Central memory CD8-positive, alpha-beta T cell (primary cell): Measurements from ENCODE around the gene TMEM18.
"Not testable (repeated sequence)": the region's sequence is repeated elsewhere in the genome, so short reads cannot be mapped to it uniquely, and the experiment has no call there.

Experiments used
- ATAC-seq: fragments of 150-1000 bp; cut with Tn5 transposase; replicated peaks from 2 replicates; pipeline ENCODE4 v1.10.0; 2022; ENCODE audit warnings: mild to moderate bottlenecking, moderate FRiP score, moderate number of reproducible peaks; ENCODE audit not compliant: poor library complexity, severe bottlenecking; ENCODE audit errors: extremely low read depth
- DNase-seq, 2 donors: peaks; one replicate each; pipeline ENCODE4 v3.0.0; 2021; ENCODE audit warnings: low spot score in 2 of 2
- H3K27ac Mint-ChIP-seq: one replicate; pipeline ENCODE4 v1.8.0; 2022; ENCODE audit warnings: low read depth, mild to moderate bottlenecking, moderate library complexity, mixed read lengths
- H3K27me3 Mint-ChIP-seq: one replicate; pipeline ENCODE4 v1.8.0; 2022; ENCODE audit warnings: mixed read lengths
- H3K36me3 Mint-ChIP-seq: one replicate; pipeline ENCODE4 v1.8.0; 2022; ENCODE audit warnings: mild to moderate bottlenecking, moderate library complexity, mixed read lengths; ENCODE audit not compliant: insufficient read depth
- H3K4me1 Mint-ChIP-seq: one replicate; pipeline ENCODE4 v1.8.0; 2022; ENCODE audit warnings: mixed read lengths
- H3K4me3 Mint-ChIP-seq: one replicate; pipeline ENCODE4 v1.8.0; 2022; ENCODE audit warnings: mild to moderate bottlenecking, moderate library complexity, mixed read lengths
- H3K9me3 Mint-ChIP-seq: one replicate; pipeline ENCODE4 v1.8.0; 2022; ENCODE audit warnings: mixed read lengths

The TMEM18 gene

DNA sequence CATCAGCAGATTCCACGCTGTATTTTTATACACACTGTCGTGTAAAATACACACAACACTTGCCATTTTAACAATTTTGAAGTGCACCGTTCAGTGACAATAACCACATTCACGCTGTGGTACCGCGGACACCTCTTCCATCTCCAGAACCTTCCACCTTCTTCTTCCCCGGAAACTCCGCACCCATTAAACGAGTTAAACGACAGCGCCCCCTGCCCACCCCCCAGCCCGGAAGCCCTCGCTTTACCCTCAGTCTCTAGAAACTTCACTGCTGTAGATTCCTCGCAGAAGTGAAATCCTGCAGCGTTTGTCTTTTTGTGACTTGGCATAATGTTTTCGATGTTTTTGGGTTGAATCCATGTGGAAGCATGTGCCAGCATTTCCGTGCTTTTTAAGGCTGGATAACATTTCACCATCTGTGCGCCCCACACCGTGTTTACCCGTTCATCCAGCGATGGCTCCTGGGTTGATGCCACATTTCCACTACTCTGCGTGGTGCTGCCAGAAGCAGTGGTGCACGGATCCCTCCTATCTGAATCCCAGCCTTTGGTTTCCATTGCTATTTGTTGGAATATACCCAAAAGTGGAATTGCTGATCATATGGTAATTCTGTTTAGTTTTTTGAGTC lies 32.0 kb upstream of the TMEM18 start:
- Mint-ChIP-seq H3K36me3 (no peaks in the 10 kb centered on the region), H3K27me3 (peaks cover 33% of the 10 kb centered on the region), H3K9me3 (no peaks in the 10 kb centered on the region), H3K4me3 (no peak overlapping the region), H3K4me1 (peaks cover 11% of the 10 kb centered on the region), H3K27ac (no peak overlapping the region)
- ATAC-seq (no peak), DNase-seq (no peak)

- Mint-ChIP-seq H3K27ac (no peak overlapping the region), H3K9me3 (no peaks in the 10 kb centered on the region), H3K27me3 (peaks cover 33% of the 10 kb centered on the region)
These were observed 31.5 kb upstream of the TMEM18 start for GRCh38 chr2:708667-709066.

GRCh38 chr2:705971-706511 lies 28.8 kb upstream of the TMEM18 start:
- ATAC-seq = no peak
- peaks cover 11% of the 10 kb centered on the region for H3K4me1 Mint-ChIP-seq
- H3K27me3 Mint-ChIP-seq = peaks cover 25% of the 10 kb centered on the region
- no peak overlapping the region for H3K4me3 Mint-ChIP-seq
- no peaks in the 10 kb centered on the region for H3K36me3 Mint-ChIP-seq
- H3K9me3 Mint-ChIP-seq = no peaks in the 10 kb centered on the region
- no peak for DNase-seq
- H3K27ac Mint-ChIP-seq = peak overlapping the region; percentile 36

More at GRCh38 chr2:708667-709066, 31.5 kb upstream of the TMEM18 start:
- no peak for ATAC-seq
- Mint-ChIP-seq H3K4me1 (peaks cover 11% of the 10 kb centered on the region), H3K4me3 (no peak overlapping the region), H3K36me3 (no peaks in the 10 kb centered on the region)
- DNase-seq = no peak

DNA sequence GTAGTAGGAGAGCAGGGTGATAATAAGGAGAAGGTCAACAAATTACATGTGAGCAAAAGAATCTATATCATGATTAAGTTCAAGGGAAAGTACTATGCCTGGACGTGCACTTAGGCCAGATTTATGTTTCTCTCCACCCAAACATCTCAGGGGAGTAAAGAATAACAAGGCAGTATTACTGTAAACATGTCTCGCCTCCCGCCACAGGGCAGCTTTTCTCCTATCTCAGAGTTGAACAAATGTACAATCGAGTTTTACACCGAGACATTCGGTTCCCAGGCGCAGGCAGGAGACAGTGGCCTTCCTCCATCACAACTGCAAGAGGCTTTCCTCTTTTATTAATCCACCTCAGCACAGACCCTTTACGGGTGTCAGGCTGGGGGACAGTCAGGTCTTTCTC lies 25.6 kb upstream of the TMEM18 start:
- not testable (repeated sequence) for H3K9me3 Mint-ChIP-seq, ATAC-seq, H3K36me3 Mint-ChIP-seq, DNase-seq, H3K4me3 Mint-ChIP-seq, H3K27ac Mint-ChIP-seq
- H3K27me3 Mint-ChIP-seq = peaks cover 41% of the 10 kb centered on the region
- H3K4me1 Mint-ChIP-seq = peaks cover 11% of the 10 kb centered on the region

- peaks cover 68% of the 10 kb centered on the region for H3K27me3 Mint-ChIP-seq
- H3K4me3 Mint-ChIP-seq = no peak overlapping the region
- peaks cover 9% of the 10 kb centered on the region for H3K9me3 Mint-ChIP-seq
- ATAC-seq = no peak
- DNase-seq = no peak
- H3K27ac Mint-ChIP-seq = no peak overlapping the region
- H3K36me3 Mint-ChIP-seq = no peaks in the 10 kb centered on the region
- no peaks in the 10 kb centered on the region for H3K4me1 Mint-ChIP-seq
These were observed 19.9 kb upstream of the TMEM18 start for GRCh38 chr2:696999-697627.

DNA sequence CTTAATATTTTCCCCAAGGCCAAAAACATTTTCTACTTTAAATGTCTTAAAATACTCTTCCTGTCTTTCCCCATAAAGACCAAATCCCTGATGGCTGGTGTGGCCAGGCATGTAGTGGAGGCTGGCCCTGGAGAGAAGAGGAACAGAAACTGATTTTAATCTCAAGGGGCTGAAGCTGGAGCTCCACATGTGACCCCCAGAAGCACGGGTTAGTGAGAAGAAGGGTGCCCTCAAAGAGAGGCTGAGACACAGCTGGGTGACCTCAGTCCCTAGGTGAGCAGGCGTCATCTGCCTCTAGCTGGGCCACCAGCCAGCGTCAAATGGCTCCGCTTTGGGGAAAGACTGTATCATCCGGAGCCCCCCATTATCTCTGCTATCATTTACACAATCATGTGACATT lies 19.3 kb upstream of the TMEM18 start:
- no peaks in the 10 kb centered on the region for H3K4me1 Mint-ChIP-seq

GRCh38 chr2:694906-695510 lies 17.8 kb upstream of the TMEM18 start:
- ATAC-seq (no peak), DNase-seq (no peak)
- Mint-ChIP-seq H3K4me1 (no peaks in the 10 kb centered on the region), H3K36me3 (no peaks in the 10 kb centered on the region), H3K9me3 (peaks cover 9% of the 10 kb centered on the region), H3K27ac (no peak overlapping the region), H3K4me3 (no peak overlapping the region), H3K27me3 (peaks cover 65% of the 10 kb centered on the region)

More for the DNA sequence above, 19.3 kb upstream of the TMEM18 start:
- Mint-ChIP-seq H3K27me3 (peaks cover 64% of the 10 kb centered on the region), H3K9me3 (peaks cover 9% of the 10 kb centered on the region), H3K4me3 (no peak overlapping the region), H3K36me3 (no peaks in the 10 kb centered on the region), H3K27ac (no peak overlapping the region)
- ATAC-seq = no peak
- no peak for DNase-seq

DNA sequence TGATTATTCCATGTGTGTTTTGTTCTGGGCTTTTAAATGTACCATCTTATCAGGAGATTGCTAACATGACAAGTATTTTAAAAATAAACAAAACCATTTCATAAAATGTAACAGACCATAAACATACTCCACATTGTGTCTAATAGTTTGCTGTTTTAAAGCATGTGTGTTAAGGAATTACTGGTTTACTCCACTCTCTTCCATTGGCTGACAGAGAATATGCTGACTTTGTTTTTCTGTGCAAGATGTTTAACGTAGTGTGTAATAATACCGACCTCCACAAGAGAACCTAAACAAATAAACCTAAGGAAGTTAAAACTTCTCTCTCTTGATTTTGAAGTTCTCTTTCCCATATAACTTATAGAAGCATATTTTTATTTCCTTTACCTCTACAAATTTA lies 17.0 kb upstream of the TMEM18 start:
- ATAC-seq (no peak), DNase-seq (no peak)
- no peak overlapping the region for H3K4me3 Mint-ChIP-seq
- H3K36me3 Mint-ChIP-seq = no peaks in the 10 kb centered on the region
- no peak overlapping the region for H3K27ac Mint-ChIP-seq
- no peaks in the 10 kb centered on the region for H3K4me1 Mint-ChIP-seq
- H3K27me3 Mint-ChIP-seq = peaks cover 63% of the 10 kb centered on the region
- peaks cover 7% of the 10 kb centered on the region for H3K9me3 Mint-ChIP-seq

GRCh38 chr2:693606-694005 lies 16.4 kb upstream of the TMEM18 start:
- no peak overlapping the region for H3K27ac Mint-ChIP-seq
- H3K4me3 Mint-ChIP-seq = no peak overlapping the region
- H3K36me3 Mint-ChIP-seq = no peaks in the 10 kb centered on the region
- DNase-seq (no peak), ATAC-seq (no peak)
- no peaks in the 10 kb centered on the region for H3K4me1 Mint-ChIP-seq
- peaks cover 2% of the 10 kb centered on the region for H3K9me3 Mint-ChIP-seq
- peaks cover 62% of the 10 kb centered on the region for H3K27me3 Mint-ChIP-seq

- H3K4me3 Mint-ChIP-seq = no peak overlapping the region
- peaks cover 61% of the 10 kb centered on the region for H3K27me3 Mint-ChIP-seq
- no peak for ATAC-seq
- H3K4me1 Mint-ChIP-seq = no peaks in the 10 kb centered on the region
- H3K9me3 Mint-ChIP-seq = no peaks in the 10 kb centered on the region
- DNase-seq = no peak
- H3K27ac Mint-ChIP-seq = no peak overlapping the region
- no peaks in the 10 kb centered on the region for H3K36me3 Mint-ChIP-seq
These were observed 15.6 kb upstream of the TMEM18 start for GRCh38 chr2:692767-693166.

DNA sequence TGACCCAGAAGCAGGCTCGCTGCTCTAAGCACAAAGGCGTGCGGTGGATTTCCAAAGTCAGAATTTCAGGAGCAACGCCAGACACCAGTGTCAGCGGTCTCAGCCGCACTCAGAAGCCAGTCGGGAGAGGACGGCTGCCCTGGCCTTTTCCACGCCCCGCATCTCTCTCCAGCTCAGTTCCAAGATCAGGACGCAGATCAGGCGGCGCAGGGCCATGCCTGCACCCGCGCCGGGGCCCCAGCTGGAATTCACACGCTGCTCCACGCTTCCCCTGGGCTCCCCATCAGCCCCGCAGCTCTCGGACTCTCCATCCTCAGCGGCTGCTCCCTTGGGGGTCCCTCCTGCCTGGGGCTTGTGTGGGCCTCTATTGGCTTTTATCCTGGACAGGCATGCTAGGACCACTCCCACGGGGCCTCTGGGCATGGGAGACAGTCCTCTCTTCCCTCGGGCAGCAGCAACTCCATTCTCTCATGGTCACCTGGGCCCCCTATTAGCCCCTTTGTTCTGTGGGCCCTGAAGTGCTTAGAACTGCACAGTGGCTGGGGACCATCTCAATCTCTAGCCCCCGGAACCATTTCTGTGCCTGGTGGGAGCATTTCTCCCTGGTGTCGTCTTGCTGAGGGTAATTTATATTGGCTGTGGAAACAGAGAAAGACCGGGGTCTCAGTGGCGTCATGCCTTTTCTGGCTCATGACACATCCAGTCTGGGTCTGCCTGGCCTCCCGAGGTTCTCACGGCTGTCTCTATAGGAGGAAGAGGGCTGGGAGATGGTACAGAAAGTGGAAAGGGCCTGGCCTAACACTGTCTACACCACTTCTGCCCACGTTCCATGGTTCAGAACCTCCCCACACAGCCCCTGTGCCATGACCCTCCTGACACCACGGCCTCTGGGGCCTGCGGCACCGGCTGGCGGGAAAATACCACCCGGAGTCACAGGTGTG lies 14.9 kb upstream of the TMEM18 start:
- no peaks in the 10 kb centered on the region for H3K4me1 Mint-ChIP-seq
- H3K27ac Mint-ChIP-seq = no peak overlapping the region
- no peaks in the 10 kb centered on the region for H3K36me3 Mint-ChIP-seq
- H3K27me3 Mint-ChIP-seq = peaks cover 55% of the 10 kb centered on the region
- ATAC-seq = no peak
- no peak overlapping the region for H3K4me3 Mint-ChIP-seq
- no peak for DNase-seq
- H3K9me3 Mint-ChIP-seq = no peaks in the 10 kb centered on the region

DNA sequence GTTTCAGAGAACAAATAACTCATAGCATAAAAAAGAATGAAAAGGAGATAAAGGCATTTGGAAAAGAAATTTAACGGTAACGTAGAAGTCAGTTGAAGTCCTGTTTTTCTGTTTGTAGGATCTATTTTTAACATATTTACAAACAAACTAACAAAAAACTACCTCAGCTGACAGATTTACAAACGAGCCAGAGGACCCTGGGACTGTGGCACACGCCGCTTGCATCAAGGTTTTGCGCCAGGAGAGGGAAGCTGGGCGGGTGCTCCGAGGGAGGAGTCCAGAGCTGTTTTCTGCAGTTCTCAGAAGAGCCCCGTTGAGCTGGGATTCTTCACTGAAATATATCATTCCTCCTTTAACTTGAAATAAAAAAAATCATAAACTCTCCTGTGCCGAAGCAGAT lies 13.6 kb upstream of the TMEM18 start:
- H3K27ac Mint-ChIP-seq = no peak overlapping the region
- no peak for ATAC-seq
- H3K4me1 Mint-ChIP-seq = no peaks in the 10 kb centered on the region
- no peaks in the 10 kb centered on the region for H3K9me3 Mint-ChIP-seq
- no peak for DNase-seq
- H3K4me3 Mint-ChIP-seq = no peak overlapping the region
- no peaks in the 10 kb centered on the region for H3K36me3 Mint-ChIP-seq
- H3K27me3 Mint-ChIP-seq = peaks cover 42% of the 10 kb centered on the region
